NCI-H82 treated with DMSO at 0.1 percent for 48 hours (cell line): ENCODE measurements around the gene PTPRM.
A peak's percentile ranks its signal among the peaks of the same experiment; 100 is the strongest.

Source experiments
- DNase-seq: peaks from one replicate; lab custom pipeline; 2025; ENCODE audit not compliant: unreplicated experiment; lab: John Stamatoyannopoulos, UW

The PTPRM gene

DNA sequence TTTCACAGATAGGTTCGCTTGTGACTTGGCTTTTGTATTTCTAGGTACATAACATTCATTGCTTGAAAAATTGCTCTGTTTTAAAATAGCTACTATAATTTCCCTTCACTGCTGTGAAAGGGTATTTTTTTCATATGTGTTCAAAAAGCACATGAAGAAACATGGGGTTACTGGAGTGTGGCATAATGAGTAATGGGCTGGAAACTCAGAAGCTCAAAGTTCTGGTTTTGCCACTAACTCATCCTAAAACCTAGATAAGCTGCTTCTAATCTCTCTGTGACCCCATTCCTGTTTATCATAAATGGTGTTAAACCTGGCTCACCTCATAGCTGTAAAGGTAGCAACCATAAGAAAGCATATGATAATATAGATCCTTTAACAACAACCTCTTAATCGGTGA is 319.3 kb downstream of the PTPRM start:
- no peak for DNase-seq

GRCh38 chr18:7889515-7889914 is 322.4 kb downstream of the PTPRM start:
- no peak for DNase-seq

- no peak for DNase-seq
These were observed 323.0 kb downstream of the PTPRM start for GRCh38 chr18:7890075-7890474.

DNA sequence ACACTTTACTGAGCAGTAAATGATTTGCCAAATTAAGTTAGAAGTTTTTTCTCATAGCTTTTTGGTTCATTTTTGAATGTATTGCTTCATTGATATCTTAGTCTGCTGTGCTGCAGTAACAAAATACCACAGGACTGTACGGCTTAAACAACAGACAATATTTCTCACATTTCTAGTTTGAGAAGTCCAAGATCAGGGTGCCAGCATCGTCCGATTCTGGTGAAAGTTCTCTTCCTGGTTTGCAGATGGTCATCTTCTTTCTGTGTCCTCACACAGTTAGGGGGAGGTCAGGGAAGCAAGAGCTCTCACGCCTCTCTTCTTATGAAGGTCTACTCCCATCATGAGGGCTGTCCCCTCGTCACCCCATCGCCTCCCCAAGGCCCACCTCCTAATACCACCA is 325.4 kb downstream of the PTPRM start:
- no peak for DNase-seq

DNA sequence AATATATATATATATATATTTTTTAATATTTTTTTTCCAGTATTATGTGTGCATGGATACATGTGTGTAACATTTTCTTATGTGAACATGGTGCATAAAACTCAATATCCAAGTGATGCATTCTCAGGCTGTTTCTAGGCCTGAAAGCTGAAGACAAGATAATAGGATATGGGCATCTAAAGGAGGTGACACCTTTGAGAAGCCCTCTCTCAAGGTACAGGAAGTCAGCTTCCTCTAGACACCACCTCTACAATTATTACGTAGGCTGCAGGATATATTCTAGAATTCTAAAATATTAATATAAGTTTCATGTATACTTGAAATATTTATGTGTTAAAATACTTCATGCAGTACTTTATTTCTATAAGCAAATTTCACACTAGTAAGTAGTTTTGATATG is 327.5 kb downstream of the PTPRM start:
- no peak for DNase-seq

DNA sequence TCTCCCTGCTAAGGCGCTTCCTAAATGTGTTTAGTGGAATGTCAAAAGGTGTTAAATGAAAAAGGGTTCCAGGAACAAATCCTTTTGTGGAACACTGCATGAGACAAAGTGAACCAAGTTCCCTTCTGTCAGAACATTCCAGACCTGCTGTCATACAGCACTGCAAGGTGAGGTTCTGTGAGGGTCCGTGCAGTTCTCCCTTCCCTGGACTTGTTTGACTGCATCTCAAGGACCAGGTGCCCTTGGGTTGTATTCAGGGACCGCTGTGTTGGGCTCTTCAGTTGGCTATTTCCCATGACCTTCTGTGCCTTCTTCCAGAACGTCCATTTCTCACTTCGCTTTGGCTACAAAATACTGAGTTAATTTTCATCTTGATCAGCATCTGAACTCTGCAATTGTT is 328.2 kb downstream of the PTPRM start:
- no peak for DNase-seq

DNA sequence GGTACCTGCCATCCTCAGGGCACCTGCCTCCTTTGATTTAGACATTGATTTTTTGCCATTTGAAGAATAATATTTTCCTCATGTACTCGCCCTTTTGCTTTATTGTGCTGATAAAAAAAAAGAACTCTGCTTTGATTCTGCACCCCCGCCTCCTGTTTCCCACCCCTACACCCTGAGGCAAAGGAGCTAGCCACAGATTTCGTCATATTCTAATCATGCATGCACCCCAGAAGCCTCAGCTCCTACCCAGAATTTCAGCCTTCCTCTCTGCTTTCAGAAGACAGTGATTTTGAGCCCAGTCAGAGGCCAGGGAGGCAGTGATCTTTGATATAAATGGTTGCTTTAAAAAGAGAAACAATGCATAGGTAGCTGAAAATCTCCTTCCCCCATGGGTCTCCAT is 329.0 kb downstream of the PTPRM start:
- DNase-seq = no peak

DNA sequence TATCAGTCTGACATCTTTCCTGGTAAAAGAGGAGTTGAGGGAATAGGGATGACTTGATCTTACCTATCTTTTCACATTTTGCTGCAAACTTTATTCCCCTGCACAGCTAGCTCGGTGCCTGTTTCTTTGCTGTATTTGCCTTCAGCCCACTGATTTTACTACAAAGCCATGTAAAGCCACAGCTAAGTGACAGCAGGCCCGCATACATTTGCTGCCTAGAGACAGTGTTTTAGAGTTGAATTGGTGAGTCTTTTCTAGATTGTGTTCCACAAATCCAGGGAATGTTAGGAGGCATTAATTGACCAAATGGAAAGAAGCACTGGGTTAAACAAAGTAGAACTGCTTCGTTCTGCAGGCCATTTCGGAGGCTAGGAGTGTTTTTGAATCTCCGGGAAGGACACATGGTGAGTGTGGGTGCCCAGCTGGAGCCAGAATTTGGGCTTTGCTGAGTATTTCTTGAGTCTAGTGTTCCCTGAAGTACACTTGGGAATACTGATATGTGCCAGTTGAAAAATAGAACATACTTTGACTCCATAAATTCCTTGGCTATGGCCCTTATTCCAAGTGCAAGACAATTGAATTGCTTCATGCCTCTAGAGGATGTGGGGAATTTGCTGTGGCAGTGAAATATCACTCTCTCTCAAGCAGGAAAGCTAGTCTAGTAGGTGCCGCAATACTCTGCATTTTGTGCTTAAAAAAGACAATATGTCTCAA is 329.8 kb downstream of the PTPRM start:
- no peak for DNase-seq

DNA sequence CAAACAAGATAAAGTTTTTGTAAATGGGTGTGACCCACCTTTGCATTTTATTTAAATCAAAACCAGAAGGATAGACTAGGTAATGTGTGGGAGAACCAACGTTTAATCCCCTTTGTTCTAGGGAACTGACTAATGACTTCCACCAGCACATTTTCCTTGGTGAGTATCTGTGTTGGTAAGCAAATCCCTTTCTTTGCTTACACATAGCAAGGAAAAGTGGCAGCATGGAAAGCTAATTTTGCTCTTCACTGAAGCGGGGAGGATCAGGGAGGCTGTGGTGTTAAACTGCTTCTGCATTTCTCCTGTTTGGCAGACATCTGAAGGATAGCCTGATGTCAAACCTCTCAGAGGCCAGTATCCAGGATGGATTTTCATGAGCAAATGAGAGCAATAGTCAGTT is 331.1 kb downstream of the PTPRM start:
- no peak for DNase-seq

DNA sequence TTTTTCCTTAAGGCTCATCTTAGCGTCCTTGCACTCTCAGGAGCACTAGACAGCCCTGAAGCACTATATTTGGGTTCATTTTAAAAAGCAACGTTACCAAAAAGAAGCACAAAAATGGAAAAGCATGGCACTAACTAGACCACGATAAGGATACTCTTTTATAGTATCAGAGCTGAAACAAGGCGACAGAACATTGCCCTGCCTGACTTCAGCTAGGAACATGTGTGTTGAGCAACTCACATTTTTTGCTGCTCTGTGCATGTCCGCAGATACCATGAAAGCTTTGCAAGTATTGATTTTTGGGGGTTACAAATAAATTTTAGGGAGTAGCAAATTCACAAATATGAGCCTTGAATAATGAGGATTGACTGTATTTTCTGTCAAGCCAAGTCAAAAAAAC is 332.0 kb downstream of the PTPRM start:
- DNase-seq = no peak

DNA sequence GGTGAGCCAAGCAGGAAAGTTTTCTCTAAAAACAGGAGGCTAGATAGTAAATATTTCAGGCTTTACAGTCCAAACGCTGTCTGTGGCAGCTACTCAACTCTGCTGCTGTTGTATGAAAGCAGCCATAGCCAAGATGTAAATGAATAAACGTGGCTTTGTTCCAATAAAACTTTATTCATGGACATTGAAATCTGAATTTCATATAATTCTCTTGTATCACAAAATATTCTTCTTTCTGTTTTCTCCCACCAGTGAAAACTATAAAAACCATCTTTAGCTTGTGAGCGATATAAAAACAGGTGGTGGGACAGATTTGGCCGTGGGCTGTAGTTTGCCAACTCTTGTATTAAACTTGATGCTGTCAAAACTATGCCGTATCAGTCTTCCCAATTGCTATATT is 333.0 kb downstream of the PTPRM start:
- DNase-seq = no peak

GRCh38 chr18:7901657-7902056 is 334.5 kb downstream of the PTPRM start:
- DNase-seq = no peak

GRCh38 chr18:7902399-7902839 is 335.3 kb downstream of the PTPRM start:
- no peak for DNase-seq

DNA sequence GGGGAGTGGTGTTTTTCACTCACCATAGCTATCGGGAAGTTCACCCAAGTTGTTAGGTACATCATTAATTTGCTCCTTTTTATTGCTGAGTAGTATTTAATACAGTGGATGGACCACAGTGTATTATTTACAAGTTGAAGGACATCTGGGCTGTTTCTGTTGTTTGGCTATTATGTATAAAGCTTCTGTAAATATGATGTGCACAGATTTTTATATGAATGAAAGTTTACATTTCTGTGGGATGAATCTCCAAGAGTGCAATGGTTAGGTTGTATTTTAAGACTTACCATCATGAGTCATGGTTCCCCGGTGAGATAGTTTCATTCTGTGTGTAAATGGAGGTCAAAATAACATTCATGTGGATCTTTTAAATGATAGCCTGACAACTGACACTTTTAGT is 337.4 kb downstream of the PTPRM start:
- DNase-seq = no peak

DNA sequence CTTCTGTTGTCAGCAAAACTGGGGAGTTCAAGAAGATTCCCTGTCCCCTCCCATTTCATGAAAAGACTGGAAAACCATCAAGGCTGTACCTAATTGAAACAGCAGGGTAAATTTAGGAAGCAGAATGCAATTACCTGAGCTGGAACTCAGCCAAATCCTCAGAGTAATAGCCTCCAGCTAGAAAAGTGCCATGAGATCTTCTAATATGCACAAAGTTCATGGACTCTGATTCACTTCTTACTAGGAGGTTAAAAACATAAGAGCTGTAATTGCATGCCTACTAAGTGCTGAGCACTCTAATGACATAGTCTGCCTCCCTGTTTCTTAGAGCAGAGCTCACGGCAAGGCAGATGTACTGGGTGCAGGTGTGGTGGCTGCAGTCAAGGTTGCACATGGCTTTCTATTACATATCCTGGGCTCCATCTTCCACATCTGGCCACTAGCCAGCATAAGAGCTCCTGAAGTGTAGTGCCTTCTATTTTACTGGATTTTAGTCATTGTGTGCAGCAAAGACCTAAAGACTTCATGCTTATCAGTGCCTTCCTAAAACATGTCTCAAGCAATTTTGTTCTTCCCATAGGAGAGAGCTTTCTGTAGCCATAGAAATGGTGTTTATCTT is 341.7 kb downstream of the PTPRM start:
- DNase-seq = no peak

GRCh38 chr18:7914834-7915670 is 347.9 kb downstream of the PTPRM start:
- no peak for DNase-seq

DNA sequence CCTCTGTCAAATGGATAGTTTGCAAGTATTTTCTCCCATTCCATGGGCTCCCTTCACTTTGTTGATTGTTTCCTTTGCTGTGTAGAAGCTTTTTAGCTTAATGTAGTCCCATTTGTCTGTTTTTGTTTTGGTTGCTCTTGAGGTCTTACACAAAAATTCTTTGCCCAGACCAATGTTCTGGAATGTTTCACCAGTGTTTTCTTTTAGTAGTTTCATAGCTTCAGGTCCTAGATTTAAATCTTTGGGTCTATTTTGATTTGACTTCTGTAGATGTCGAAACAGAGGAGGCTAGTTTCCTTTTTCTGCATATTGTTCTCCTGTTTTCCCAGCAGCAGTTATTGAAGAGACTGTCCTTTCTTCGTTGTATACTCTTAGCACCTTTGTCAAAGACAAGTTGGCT is 351.6 kb downstream of the PTPRM start:
- no peak for DNase-seq

GRCh38 chr18:7919565-7919964 is 352.4 kb downstream of the PTPRM start:
- DNase-seq = no peak

GRCh38 chr18:7921938-7922587 is 354.9 kb downstream of the PTPRM start:
- no peak for DNase-seq

DNA sequence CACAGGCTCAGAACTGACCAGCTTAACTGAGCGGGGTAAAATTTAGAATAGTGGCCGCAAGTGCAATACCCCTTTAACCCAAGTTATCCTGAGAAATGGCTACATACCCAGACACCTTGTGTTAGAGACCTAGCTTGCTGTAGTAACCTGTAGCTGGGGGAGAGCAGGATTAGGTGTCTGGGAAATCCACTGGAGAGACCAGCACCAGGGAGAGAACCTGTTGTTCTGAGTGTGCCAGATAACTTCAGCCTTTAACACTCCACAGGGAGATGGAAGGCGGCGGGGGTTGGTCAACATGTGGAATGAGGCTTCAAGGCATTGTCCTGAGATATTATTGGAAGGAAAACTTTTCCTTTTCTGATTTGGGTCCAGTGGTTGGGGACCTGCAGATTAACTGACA is 356.0 kb downstream of the PTPRM start:
- no peak for DNase-seq

DNA sequence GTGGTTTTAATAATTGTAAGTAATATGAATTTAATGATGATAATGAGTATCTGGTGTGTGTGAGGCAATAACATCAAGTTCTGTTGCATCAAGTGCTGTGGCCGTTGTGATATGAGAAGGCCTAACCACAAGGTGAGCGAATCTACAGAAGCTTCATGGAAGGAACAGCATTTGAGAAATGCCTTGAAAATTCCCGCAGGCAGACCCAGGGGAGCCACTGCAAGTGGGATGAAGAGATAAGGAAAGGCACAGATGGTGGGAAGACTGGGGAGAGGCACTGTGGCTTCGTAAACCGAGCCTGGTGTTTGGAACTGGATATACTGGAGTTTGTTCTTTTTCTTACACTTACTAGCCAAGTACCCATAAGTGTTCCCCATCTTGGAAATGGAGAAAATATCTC is 357.5 kb downstream of the PTPRM start:
- peak; percentile 16 for DNase-seq

DNA sequence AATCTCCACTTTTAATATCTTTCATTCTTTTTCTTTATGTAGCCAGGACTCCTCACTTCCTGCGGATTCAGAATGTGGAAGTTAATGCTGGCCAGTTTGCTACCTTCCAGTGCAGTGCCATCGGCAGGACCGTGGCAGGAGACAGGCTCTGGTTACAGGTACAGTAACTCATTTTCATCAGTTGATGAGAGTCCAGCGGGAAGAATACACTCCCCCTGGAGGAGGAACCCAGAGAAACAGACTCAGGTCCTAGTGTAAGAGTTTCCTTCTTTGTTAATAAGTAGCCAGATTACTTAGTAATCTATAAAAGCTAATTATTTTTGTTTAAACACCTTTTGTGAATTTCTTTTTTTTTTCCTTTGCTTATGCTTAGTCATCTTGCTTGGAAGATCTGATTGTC is 359.4 kb downstream of the PTPRM start:
- DNase-seq = peak; percentile 8
